ENCODE data around the gene SOX5. TPM values are rescaled to one million over a fixed set of nuclear protein-coding genes. Genes with fewer than 3 reads are reported as not detected.

SOX5 gene
- total and polyA plus RNA-seq, 9 of the 15 experiments (the other 6 are each of a cell fraction or from before 2014, with no cell fraction given): 8.3 to 16.5 (median 11.9) TPM

DNA sequence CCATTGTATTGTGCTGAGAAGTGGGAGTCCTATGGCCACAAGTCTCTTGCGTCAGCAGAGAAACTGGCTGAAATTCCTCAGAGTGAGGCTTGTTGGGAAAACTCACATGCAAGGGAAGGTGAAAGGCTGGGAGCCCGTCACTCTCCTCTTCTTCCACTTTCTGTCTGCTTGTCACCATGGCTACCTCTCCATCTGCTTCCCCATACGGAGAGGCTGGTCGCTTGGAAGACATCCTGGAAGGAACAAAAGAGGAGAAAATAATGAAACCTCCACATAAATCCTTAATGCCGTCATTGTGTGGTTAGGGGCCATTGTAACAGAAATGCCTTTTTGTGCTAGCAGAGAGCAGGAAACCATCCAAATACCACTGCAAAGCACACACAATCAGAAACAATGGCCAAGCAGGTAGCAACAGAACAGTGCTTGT, 53.7 kb downstream of the SOX5 start:
- intact Hi-C loops (cut with micrococcal nuclease) (no loop called here), in situ Hi-C loops (cut with MboI) (no loop called here)
- H3K9ac ChIP-seq (ENCODE audit: insufficient read depth in 1 of 2, low read depth in 2 of 2, low read length in 2 of 2): no peak overlapping the region
- no peaks in the 10 kb centered on the region for H3K9me1 ChIP-seq (ENCODE audit: control insufficient read depth, insufficient read depth, low read length)
- CTCF ChIA-PET (ENCODE audit: low intra/inter-chr PET ratio): no interaction called here
- no peaks in the 10 kb centered on the region for H3K36me3 ChIP-seq (ENCODE audit: control insufficient read depth, insufficient read depth, low read length)
- H3K79me2 ChIP-seq (ENCODE audit: control insufficient read depth, insufficient read depth, low read length): no peaks in the 10 kb centered on the region
- no peaks in the 10 kb centered on the region for H4K20me1 ChIP-seq (replicated peaks; ENCODE audit: control insufficient read depth, insufficient read depth, low read length)
- H3K27ac ChIP-seq (ENCODE audit: extremely low read depth, low read depth, low read length): no peak overlapping the region
- H3K9me3 ChIP-seq (replicated peaks; ENCODE audit: control insufficient read depth, insufficient read depth, low read depth, low read length): no peaks in the 10 kb centered on the region
- ATAC-seq (no peak), DNase-seq (ENCODE audit: extremely low read depth in 1 of 4, low spot score in 3 of 4) (no peak), FAIRE-seq (no peak)
- H3K4me1 ChIP-seq (replicated peaks in 1 of 2; ENCODE audit: control insufficient read depth in 2 of 2, insufficient read depth in 2 of 2, low read length in 2 of 2): no peaks in the 10 kb centered on the region
- no TSS peak for BruUV-seq (replicated peaks)
- POLR2A ChIA-PET: no interaction called here
- 78% methylated on average over 5 of the region's 5 CpGs for WGBS (ENCODE audit: insufficient coverage, low coverage, missing lambda C conversion rate)
- no peaks in the 10 kb centered on the region for H3K27me3 ChIP-seq (ENCODE audit: control insufficient read depth in 2 of 2, insufficient read depth in 2 of 2, low read length in 2 of 2)
- TF ChIP-seq ZFPM2 (CRISPR knock-in tag; IDR thresholded peaks at IDR 0.05): no peak
- TF ChIP-seq TFAM (CRISPR knock-in tag; conservative IDR thresholded peaks at IDR 0.05): no peak
- TF ChIP-seq, protein P1, sequence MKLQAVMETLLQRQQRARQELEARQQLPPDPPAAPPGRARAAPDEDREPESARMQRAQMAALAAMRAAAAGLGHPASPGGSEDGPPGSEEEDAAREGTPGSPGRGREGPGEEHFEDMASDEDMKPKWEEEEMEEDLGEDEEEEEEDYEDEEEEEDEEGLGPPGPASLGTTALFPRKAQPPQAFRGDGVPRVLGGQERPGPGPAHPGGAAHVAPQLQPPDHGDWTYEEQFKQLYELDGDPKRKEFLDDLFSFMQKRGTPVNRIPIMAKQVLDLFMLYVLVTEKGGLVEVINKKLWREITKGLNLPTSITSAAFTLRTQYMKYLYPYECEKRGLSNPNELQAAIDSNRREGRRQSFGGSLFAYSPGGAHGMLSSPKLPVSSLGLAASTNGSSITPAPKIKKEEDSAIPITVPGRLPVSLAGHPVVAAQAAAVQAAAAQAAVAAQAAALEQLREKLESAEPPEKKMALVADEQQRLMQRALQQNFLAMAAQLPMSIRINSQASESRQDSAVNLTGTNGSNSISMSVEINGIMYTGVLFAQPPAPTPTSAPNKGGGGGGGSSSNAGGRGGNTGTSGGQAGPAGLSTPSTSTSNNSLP (IDR thresholded peaks at IDR 0.05; ENCODE audit: borderline replicate concordance, low read depth, low read length): no peak
- TF ChIP-seq ZFP30 (CRISPR knock-in tag; IDR thresholded peaks at IDR 0.05; ENCODE audit: borderline replicate concordance): no peak
- no peak for TF ChIP-seq RBM14 (IDR thresholded peaks at IDR 0.05; ENCODE audit: borderline replicate concordance, insufficient read depth, low read depth, low read length)
- TF ChIP-seq ZSCAN32 (CRISPR knock-in tag; IDR thresholded peaks at IDR 0.05): no peak
- no peak for TF ChIP-seq FOXK2 (conservative IDR thresholded peaks at IDR 0.05 in 1 of 2, IDR thresholded peaks at IDR 0.05 in 1 of 2; ENCODE audit: low read depth in 2 of 2)
- TF ChIP-seq ZC3H8 (IDR thresholded peaks at IDR 0.05): no peak
- no peak for TF ChIP-seq RBBP5 (IDR thresholded peaks at IDR 0.05; ENCODE audit: borderline replicate concordance, insufficient read depth, low read length, poor library complexity, severe bottlenecking)
- no peak for TF ChIP-seq BMI1 (IDR thresholded peaks at IDR 0.05; ENCODE audit: low read length)
- H3K4me2 ChIP-seq (ENCODE audit: insufficient read depth, low read length): no peak overlapping the region
- peak overlapping the region; percentile 33; the same call in 1 of the 2 replicates for H2AFZ ChIP-seq (ENCODE audit: low read depth, low read length)
- H3K4me3 ChIP-seq: no peak overlapping the region
